GM21717 (cell line): ENCODE data around the gene MAIP1.
"Not testable (repeated sequence)": the region's sequence is repeated elsewhere in the genome, so short reads cannot be mapped to it uniquely, and the experiment has no call there.

Experiments
- ATAC-seq: cut with Tn5 transposase; IDR thresholded peaks from one replicate; pipeline ENCODE4 v1.9.1; 2021; ENCODE audit warnings: mild to moderate bottlenecking, moderate library complexity; ENCODE audit not compliant: unreplicated experiment

Gene MAIP1

DNA sequence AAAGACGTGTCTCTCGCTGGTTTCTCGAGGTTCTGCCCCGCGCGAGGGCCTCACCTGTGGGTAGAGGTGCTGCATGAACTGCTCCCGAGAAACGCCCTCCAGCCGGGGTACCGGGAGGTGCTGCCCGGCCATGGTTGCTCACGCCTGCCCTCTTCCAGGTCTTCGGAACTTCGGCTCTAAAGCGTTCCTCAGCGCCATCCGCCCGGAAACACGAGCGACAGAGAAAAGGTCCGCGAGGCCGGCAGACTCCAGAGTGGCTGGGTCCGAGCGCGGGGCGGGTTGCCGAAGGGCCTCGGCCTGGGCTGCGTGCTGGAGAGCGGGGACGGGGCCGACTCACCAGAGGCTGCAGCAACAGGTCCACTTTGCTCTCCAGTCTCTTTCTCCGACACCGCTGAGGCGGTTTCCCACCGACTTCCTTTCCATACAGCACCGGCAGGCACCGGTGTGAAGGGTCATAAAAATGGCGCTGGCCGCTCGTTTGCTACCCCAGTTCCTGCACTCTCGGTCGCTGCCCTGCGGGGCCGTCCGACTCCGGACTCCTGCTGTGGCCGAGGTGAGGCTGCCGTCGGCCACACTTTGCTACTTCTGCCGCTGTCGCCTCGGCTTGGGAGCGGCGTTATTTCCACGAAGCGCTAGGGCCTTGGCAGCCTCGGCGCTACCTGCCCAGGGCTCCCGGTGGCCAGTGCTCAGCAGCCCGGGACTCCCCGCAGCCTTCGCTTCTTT is at the start of gene MAIP1, which contains the start of gene TYW5:
Gene MAIP1 (plus strand): TSS at position 244 of the 723 bp plus-strand sequence. CDS start 217 bp downstream, at position 461.
Gene TYW5 (minus strand): TSS at position 153 of the 723 bp plus-strand sequence. CDS start 21 bp downstream, at position 132.
- ATAC-seq: peak; percentile 92

DNA sequence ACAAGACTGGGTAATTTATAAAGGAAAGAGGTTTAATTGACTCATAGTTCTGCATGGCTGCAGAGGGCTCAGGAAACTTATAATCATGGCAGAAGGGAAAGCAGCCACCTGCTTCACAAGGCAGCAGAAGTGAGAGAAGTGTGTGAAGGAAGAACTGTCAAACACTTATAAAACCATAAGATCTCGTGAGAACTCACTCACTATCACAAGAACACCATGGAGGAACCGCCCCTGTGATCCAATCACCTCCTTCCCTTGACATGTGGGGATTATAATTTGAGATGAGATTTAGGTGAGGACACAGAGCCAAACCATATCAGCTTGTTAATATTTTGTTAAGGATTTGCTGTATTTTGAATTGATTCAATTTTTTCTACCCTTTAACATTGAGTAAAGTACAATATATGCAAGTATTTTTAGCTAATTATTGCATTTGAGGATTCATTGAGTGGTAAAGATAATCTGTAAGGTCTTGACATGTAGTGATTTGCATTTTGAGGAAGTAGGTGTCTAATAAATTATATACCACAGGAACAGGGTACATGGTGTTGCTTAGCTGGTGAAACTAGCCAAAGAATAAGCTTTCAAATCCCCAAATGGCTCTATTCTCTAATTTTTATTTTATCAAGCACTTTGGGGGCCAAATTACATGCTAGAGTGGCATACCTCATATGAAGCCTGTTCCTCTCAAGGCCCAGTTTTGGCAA is 48.2 kb upstream of the MAIP1 start:
- ATAC-seq: no peak

DNA sequence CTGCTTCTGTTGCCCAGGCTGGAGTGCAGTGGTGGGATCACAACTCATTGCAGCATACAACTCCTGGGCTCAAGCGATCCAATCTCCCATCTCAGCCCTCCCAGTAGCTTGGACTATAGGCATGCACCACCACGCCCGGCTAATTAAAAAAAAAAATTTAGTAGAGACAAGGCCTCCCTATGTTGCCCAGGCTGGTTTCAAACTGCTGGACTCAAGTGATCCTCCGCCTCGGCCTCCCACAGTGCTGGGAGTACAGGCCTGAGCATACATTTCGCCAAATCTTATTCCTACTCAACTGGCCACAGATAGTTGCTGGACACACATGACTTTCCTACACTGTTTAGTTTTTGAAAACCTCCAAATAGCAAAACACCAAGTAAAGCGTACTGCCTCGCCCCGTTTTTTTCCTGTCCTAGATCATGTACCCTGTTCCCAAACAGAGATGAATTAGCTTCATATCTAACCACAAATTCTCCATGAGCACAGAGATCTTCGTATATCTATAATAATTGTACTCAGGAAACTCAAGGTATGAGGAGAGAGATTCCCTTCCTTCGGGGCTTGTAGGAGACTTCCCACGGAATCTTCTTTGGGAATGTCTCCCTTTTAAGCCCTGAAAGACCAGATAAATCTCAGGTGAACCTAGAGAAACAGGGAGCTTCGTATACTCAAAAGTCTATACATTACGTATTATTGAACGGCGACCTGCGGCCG is 44.9 kb upstream of the MAIP1 start:
- no peak for ATAC-seq

DNA sequence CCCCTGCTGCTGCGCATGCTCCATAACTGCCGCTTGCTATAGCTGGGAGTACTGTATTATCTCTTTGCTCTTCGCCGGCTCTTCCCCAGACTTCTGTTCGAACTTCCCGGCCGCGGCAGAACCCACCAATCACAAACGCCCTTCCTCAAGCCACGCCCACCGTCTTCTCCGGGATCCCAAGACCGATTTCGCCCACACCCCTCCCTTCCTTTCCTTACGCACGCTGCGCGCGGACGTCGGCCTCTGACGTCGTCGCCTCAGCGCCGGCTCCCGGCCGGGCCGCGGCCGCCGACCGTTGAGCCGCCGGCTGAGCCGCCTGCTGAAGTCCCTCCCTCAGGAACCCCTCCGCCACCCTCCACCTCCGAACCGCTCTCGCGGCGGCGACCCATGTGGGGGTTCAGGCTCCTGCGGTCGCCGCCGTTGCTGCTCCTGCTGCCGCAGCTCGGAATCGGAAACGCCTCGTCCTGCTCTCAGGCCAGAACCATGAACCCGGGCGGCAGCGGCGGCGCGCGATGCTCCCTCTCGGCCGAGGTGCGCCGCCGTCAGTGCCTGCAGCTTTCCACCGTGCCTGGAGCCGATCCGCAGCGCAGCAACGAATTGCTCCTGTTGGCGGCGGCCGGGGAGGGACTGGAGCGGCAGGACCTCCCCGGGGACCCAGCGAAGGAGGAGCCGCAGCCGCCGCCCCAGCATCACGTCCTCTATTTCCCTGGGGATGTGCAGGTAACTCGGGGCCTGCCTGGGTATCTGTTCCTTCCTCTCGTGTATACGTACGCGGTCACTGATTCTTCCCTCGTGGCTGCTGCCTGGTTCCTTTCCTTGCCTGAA is 44.1 kb upstream of the MAIP1 start, which contains the start of gene C2orf69:
Gene C2orf69 (plus strand): TSS at position 242 of the 825 bp plus-strand sequence. CDS start 146 bp downstream, at position 388.
- ATAC-seq: peak; percentile 91

GRCh38 chr2:199911877-199912161 is 43.6 kb upstream of the MAIP1 start:
- no peak for ATAC-seq

DNA sequence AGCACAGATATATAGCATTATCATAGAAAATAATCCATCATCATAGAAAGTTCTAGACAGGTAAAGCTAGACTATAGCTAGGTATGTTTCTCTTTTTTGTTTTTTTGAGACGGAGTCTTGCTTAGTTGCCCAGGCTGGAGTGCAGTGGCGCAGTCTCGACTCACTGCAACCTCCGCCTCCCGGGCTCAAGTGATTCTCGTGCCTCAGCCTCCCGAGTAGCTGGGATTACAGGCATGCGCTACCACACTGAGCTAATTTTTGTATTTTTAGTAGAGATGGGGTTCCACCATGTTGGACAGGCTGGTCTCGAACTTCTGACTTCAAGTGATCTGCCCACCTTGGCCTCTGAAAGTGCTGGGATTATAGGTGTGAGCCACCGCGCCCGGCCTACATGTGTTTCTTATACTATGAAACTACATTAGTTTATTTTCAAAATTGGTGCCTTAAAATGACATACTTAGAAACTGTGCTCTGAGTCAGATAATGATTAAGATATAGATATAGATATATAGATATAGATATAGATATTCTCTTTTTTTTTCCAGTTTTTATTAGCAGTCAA is 42.7 kb upstream of the MAIP1 start:
- not testable (repeated sequence) for ATAC-seq

DNA sequence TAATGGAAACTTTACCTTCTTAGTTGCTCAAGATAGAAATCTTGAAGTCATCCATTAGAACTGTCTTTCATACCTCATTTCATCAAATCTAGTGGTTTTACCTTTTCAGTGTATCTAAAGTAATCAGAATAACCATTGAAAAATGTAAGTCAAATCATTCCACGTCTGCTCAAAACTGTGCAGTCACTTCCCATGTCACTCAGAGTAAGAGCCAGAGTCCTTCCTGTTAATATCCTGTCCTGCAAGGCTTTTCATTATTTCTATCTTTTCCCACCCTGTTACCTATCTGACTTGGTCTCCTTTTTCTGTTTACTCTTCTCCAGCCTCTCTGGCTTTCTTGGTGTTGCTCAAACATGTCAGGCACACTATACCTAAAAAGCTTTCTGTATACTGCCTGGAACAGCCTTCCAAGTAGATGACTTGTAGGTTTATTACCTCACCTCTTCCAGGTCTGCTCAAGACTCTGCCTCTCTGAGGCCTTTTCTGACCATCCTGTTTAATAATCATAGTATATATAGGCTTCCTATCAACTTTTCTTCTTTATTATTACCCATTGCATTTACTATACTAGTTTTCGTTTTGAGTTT is 40.9 kb upstream of the MAIP1 start:
- ATAC-seq: no peak

GRCh38 chr2:199916980-199917379 is 38.4 kb upstream of the MAIP1 start:
- ATAC-seq: no peak

DNA sequence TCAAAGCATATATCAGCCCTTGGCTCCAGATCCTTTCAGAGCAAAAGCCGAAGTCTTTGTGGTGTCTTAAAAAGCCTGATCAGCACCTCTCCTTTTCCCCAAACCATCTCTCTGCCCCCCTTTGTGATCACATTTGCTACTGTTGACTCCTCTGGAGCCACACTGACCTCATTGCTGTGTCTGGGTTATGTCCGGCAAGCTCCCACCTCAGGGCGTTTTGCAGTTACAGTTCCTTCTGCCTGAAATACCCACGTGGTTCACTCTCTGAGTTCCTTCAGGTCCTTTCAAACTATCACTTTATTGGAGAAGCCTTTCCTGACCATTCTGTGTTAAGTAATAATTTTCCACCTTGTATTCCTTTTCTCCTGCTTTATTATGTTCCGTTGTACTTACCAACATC is 32.5 kb upstream of the MAIP1 start:
- ATAC-seq: no peak

GRCh38 chr2:199923924-199924323 is 31.5 kb upstream of the MAIP1 start:
- ATAC-seq: no peak

- no peak for ATAC-seq
Measured at GRCh38 chr2:199926806-199927205, 28.6 kb upstream of the MAIP1 start.

DNA sequence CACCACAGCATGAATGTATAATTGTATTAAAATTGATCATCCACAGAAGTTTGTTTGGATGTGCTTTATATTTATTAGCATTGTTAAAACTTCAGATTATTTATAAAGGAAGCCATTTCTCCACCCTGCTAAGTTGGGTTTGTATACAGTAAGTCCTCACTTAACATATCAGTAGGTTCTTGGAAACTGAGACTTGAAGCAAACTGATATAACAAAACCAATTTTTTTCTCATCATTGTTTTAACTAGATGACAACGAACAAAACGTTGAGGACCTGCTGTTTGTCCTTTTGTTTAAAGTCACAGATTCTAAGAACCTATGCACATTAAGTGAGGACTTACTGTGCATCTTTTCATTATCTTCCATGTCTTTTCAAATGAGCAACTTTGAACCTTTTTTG is 27.2 kb upstream of the MAIP1 start:
- no peak for ATAC-seq

GRCh38 chr2:199928626-199929025 is 26.8 kb upstream of the MAIP1 start:
- ATAC-seq: no peak

GRCh38 chr2:199929262-199929661 is 26.1 kb upstream of the MAIP1 start:
- ATAC-seq: no peak

DNA sequence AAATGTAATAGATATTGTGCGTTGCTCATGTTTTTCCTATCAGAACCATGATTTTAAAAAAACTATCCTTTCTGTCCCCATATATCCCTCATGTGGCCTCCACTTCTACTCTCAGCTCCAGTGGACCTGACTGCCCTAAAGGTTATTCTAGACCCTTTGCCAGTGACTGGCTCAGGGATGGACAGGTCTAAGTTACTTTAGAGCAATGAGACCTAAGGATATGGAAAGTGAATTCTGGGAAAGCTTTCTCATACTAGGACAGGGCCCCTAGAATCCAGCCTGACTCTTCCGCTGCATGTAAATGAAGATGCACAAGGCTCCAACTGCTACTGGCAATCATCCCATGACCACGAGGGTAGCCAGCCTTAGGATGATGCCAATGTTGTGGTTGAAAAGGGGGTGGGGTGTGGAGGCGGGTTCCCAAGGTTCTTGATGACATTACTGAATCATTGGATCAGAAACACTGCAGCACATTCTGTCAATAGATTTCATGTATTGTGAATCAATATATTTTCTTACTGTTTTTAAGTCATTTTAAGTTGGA is 23.0 kb upstream of the MAIP1 start:
- no peak for ATAC-seq

DNA sequence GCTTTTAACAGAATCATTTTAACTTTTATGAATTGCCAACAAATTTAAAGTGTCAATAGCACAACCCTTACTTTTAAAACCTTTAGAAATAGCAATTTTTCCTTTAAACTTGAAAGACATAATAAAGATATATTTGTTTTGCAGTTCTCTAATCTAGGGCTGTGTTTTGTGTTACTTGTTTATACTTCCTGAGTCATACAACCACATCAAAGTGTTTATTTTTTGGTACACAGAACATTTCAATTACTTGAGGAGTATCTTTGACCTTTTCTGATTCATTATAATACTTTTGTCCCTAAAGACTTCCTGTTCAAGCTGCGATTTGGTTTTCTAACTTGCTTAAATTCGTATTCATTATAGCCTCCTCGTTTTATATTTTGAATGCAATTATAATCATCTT is 21.9 kb upstream of the MAIP1 start:
- ATAC-seq: no peak

DNA sequence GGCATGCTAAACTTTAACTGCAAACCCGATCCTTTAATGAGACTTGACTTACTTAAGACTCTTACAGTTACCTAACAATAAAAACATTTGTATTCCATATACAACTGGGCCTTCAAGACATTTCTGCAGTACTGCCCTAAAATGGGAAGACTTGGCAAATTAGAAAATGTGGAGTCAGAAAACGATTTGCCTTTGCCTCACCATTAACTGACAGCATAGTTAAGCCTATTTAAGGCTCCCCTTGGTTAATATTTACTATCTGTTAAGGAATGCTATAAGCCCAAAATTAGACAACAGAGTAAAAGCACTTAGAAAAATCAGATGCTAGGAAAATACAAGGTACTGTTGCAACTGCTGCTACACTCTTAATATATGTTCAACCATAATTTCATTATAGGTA is 18.8 kb upstream of the MAIP1 start:
- ATAC-seq: no peak

GRCh38 chr2:199940373-199940772 is 15.0 kb upstream of the MAIP1 start:
- ATAC-seq: no peak

- no peak for ATAC-seq
Measured at GRCh38 chr2:199943373-199943772, 12.0 kb upstream of the MAIP1 start.

GRCh38 chr2:199946196-199946595 is 9.2 kb upstream of the MAIP1 start:
- no peak for ATAC-seq
